GM12864 (cell line): ENCODE data around the gene FGD1.
"Not testable (repeated sequence)": the region's sequence is repeated elsewhere in the genome, so short reads cannot be mapped to it uniquely, and the experiment has no call there.

Source experiments
- DNase-seq: peaks from one replicate; pipeline ENCODE4 v3.0.0-alpha.2; 2011; ENCODE audit warnings: low read depth
- H3K4me3 ChIP-seq: 2 replicates; pipeline ENCODE4 v1.5.1; 2011; ENCODE audit warnings: mild to moderate bottlenecking, low read depth, low read length, control low read depth
- TF ChIP-seq, protein P1 (sequence below): IDR thresholded peaks from 2 replicates; pipeline ENCODE4 v1.5.1; 2011; ENCODE audit warnings: low read depth, mild to moderate bottlenecking, moderate library complexity, low read length, control low read depth, inconsistent platforms; ENCODE audit errors: missing control alignments

Gene FGD1

DNA sequence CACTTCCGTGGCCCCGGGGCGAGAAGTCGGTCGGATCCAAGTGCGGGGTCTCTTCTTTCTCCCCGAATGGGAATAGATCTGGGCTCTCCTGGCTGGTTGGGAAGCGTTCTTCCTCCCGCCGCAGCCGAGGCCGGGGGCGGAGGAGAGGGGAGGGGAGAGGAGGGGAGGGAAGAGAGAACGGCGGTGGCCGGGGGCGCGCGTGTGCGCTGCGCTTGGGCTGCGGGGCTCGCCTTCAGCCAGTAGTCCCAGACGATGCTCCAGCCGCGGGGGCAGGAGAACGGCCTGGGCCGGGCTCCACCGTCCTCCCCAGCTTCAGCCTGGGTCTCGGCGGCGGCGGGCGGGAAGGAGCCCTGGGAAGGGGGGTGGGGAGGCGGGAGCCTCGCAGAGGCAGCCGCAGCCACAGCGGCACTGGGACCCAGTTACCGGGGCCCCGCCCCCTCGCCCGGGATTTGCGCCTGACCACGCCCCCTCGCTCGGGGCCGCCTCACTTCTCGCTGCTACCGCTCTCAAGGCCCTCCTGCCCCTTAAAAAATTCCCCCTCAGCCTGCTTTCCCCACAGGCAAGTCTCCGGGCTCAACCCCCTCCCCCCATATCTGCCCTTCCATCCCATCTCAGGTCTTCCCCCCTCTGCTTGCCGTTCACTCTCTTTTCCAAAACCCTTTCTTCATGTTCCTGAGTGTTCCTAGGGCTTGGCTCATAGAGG lies at the start of gene FGD1:
Gene FGD1, minus strand, starts transcription at position 421 of the 703 bp plus-strand sequence. CDS start 802 bp downstream, outside the sequence.
- H3K4me3 ChIP-seq = no peak within 1 kb of the TSS; the same call in 1 of the 2 replicates

DNA sequence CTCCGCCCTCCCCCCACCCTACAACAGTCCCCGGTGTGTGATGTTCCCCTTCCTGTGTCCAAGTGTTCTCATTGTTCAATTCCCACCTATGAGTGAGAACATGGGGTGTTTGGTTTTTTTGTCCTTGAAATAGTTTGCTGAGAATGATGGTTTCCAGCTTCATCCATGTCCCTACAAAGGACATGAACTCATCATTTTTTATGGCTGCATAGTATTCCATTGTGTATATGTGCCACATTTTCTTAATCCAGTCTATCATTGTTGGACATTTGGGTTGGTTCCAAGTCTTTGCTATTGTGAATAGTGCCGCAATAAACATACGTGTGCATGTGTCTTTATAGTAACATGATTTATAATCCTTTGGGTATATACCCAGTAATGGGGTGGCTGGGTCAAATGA lies 46.2 kb upstream of the FGD1 start:
- H3K4me3 ChIP-seq = not testable (repeated sequence)

More for the DNA sequence above, at the start of gene FGD1:
- TF ChIP-seq, protein P1, sequence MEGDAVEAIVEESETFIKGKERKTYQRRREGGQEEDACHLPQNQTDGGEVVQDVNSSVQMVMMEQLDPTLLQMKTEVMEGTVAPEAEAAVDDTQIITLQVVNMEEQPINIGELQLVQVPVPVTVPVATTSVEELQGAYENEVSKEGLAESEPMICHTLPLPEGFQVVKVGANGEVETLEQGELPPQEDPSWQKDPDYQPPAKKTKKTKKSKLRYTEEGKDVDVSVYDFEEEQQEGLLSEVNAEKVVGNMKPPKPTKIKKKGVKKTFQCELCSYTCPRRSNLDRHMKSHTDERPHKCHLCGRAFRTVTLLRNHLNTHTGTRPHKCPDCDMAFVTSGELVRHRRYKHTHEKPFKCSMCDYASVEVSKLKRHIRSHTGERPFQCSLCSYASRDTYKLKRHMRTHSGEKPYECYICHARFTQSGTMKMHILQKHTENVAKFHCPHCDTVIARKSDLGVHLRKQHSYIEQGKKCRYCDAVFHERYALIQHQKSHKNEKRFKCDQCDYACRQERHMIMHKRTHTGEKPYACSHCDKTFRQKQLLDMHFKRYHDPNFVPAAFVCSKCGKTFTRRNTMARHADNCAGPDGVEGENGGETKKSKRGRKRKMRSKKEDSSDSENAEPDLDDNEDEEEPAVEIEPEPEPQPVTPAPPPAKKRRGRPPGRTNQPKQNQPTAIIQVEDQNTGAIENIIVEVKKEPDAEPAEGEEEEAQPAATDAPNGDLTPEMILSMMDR = no peak
- no peak for DNase-seq

DNA sequence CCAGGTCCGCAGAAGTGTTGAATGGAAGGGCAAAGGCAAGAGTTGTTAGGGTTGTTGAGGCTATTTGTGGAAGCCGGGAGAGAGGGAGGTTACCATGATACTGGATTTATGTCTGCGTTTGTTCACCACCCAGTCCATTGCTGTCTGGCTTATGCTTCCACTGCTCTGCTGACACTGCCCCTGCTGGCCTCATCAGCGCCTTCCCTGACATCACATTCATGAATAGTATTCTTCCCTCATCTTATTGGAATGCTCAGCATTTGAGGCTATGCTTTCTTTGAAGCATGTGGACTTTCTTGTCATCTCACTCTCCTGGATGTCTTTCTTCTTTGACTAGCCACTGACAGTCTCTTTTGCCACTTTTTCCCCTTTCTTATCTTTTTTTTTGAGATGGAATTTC lies 44.3 kb upstream of the FGD1 start:
- no peak for DNase-seq
- TF ChIP-seq, protein P1 = no peak
- H3K4me3 ChIP-seq = no peak overlapping the region

More for the DNA sequence above, 46.2 kb upstream of the FGD1 start:
- not testable (repeated sequence) for DNase-seq

DNA sequence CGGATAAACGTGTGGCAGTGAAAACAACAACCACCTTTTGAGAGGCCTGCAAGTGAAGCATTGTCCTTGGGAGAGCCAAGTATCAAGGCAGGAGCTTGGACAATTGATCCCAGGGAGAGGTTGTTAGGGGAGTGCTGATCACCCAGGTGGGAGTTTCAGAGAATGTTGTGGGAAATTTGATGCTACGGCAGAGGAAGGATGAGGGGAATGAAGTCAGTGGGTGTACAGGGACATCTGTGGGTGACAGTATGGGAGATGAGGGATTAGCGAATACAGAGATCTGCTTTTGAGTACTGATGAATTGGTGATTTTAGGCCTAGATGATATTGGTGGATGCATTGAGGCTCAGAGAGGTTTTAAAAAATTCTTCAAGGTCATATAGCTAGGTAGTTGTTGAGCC lies 38.2 kb upstream of the FGD1 start:
- DNase-seq = no peak
- H3K4me3 ChIP-seq = no peak overlapping the region
- TF ChIP-seq, protein P1 = no peak

DNA sequence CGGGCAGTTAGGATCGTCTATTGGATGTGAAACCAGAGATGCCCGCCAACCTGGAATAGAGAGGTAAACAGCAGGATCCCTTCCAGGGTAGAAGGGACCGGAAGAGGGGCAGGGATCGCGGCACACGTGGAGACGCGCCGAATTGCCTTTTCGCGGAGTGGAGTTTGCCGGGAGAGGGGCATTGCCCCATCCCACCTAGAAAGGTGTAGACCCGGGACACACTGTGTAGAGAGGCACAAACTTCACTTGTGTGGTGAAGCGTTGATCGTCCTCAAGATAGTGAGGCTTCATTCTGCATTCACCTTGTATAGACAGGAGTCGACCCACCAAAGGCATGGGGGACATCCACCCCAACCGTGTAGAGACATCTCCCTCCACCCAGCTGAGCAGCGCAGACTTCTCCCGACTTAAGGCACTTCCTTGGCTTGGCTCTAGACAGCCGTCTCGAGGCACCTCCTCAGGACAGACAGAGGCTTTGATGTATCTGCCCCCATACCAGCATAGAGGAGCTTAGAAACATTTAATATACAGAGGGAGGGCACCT lies 34.4 kb upstream of the FGD1 start:
- DNase-seq = no peak
- peak overlapping the region; percentile 97 for H3K4me3 ChIP-seq
- TF ChIP-seq, protein P1 = no peak

DNA sequence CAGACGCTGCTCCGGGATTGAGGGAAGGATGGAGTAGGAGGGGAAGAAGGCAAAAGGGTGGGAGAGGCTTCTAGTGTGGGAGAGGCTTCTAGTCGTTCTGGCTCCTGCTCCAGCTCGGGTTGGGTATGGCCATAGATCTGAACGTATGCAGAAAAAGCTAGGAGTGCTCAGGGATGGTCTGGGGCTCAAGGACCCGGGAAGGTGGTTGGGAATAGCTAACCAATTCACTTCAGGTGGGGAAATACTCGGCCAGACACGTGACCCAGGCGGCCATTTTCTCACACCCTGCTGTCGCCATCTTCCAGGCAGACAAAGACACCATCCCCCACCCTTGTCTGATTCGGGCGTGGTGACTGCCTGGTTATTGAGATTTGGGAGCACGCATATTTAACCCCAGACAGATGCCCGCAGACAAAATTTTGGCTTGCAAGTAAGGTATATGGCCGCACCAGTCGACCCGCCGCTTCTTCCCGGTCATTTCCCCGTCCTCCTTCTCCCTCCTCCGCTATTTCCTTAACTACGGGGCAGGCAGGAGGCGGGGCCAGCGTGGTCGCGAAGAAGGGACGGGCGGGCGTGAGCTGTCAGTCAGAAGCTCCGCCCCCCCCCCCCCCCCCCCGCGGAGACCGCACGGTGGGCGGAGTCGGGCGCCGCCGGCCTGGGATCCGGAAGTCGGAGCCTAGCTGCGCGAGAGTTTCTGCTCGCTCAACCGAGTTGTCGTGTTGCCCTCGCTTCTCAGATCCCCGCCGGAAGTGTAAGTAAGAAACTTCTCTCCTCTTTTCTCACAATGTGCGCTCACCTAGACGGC lies 33.7 kb upstream of the FGD1 start, which contains the start of gene GNL3L:
Gene GNL3L, plus strand, starts transcription at position 668 of the 805 bp plus-strand sequence. CDS start 2,348 bp downstream, outside the sequence.
- TF ChIP-seq, protein P1 = no peak
- DNase-seq = peak; percentile 60

DNA sequence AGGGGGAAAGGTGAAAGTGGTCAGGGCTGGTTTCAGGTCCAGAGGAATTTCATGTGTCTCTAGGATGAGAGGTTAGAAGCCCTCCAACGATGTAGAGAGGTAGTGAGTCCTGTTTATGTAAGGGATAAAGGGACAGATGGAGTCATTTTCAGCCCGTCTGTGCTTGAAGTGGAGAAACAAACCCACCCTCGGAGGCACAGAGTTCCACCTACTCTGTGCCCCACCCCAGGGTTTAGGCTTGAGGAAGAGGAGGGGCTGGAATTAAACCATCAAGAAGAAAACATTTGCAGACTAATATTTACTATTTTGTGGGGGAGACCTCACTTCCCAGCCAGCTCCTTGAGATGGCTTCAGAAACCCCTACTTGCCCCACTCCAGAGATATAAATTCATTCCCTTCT lies 33.1 kb upstream of the FGD1 start:
- DNase-seq = no peak
- no peak overlapping the region for H3K4me3 ChIP-seq
- TF ChIP-seq, protein P1 = no peak

More for the DNA sequence above, 33.7 kb upstream of the FGD1 start, which contains the start of gene GNL3L:
- H3K4me3 ChIP-seq = peak within 1 kb of the TSS; percentile 97
